Measurements from ENCODE around the gene NECTIN1. TPM values are rescaled to one million over a fixed set of nuclear protein-coding genes. Genes with fewer than 3 reads are reported as not detected.

Gene NECTIN1
- total RNA-seq, 1 donor from 2014 or later: 85.3 TPM

DNA sequence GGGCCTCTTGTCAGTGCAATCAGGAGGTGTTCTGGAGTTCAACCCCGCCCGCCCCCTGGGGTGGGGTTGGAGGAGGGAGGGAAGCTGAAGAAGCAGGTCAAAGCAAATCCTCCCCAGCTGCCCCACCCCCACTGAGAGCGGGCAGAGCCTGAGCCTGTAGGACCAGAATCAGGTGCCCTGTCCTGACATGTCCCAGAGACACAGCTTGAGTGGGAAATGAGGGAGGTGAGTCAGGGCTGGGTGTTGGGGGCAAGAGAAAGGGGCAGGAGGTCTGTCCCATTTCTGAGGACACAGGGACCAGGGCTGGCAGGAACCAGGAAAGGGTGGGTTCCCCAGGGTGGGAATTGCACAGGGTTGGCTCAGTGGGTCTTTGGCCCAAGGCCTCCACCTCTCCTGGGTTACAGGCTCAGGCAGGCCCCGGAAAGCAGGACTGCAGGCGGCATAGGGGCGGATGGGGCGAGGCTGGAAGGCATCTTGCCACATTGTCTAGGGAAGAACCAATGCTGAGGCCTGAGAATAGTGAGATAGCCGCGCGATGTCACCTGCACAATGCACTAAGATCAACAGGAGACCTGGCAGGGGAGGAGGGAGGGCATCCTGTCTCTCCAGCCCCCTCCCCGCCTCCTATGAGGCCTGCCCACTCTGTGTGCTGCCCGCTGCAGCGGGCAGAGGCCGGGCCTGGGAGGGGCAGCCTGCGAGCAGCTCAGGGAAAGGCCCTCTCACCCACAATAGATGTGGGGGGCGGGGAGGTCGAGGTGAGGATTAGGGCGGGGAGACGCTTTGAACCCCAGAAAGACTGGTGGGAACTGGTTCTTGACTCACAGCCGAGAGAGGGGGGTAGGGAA lies 32.4 kb downstream of the NECTIN1 start:
- Histone ChIP-seq H3K4me3 (ENCODE audit: low read depth, low read length) (no peak overlapping the region), H3K36me3 (ENCODE audit: control insufficient read depth, insufficient read depth, low read length) (peaks cover 10% of the 10 kb centered on the region), H3K27me3 (ENCODE audit: control insufficient read depth, insufficient read depth, low read length) (no peaks in the 10 kb centered on the region)
- DNase-seq (ENCODE audit: low read depth): peak; percentile 99
- TF ChIP-seq, protein P1, sequence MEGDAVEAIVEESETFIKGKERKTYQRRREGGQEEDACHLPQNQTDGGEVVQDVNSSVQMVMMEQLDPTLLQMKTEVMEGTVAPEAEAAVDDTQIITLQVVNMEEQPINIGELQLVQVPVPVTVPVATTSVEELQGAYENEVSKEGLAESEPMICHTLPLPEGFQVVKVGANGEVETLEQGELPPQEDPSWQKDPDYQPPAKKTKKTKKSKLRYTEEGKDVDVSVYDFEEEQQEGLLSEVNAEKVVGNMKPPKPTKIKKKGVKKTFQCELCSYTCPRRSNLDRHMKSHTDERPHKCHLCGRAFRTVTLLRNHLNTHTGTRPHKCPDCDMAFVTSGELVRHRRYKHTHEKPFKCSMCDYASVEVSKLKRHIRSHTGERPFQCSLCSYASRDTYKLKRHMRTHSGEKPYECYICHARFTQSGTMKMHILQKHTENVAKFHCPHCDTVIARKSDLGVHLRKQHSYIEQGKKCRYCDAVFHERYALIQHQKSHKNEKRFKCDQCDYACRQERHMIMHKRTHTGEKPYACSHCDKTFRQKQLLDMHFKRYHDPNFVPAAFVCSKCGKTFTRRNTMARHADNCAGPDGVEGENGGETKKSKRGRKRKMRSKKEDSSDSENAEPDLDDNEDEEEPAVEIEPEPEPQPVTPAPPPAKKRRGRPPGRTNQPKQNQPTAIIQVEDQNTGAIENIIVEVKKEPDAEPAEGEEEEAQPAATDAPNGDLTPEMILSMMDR (IDR thresholded peaks at IDR 0.05; ENCODE audit: insufficient read depth, low read length, severe bottlenecking): no peak
- peak; percentile 64 for FAIRE-seq

DNA sequence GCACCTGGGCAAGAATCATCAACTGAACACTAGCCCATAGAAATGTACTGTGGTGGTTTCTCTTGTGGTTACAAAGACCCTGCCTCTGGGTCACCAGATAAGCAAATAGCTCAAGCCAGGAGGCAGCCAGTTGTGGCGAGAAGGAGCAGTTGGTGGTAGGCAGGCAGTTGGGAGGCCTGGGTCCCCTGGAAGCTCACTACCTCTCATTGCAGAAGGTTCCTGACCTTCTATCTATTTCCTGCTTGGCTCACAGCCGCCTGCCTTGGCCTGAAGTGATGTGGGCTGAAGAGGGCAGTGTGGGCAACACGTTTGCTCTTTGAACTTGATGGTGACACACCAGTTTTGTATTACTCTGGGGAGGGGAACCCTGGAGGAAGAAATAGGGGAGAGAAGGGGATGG lies 34.7 kb downstream of the NECTIN1 start:
- TF ChIP-seq, protein P1 (IDR thresholded peaks at IDR 0.05; ENCODE audit: insufficient read depth, low read length, severe bottlenecking): no peak
- FAIRE-seq: no peak
- DNase-seq (ENCODE audit: low read depth): peak; percentile 58

DNA sequence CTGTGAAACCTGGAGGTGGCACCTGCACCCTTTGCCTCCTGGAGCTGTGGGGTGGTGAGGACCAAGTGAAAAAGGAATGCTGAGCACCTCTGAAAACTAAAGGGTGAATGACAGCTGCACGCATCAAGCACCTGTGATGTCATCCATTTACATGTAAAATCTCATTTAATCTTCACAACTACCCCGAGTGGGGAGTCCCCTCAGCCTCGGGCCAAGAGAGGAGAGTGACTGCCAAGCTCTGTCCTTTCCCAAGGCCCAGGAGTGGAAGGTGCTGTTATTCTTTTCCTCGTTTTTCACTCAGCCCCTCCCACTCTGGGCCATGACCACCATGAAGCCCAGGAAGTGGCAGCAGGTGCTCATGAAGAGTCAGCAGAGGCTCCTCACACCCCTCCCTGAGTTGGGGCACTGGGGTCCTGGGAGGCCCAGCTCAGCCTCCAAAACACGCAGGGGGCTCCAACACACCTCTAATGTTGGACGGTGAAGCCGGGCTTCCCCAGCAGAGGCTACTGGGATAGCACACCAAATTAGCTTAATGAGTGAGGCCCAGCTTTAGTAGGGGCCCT lies 35.7 kb downstream of the NECTIN1 start:
- Histone ChIP-seq H3K27me3 (ENCODE audit: control insufficient read depth, insufficient read depth, low read length) (no peaks in the 10 kb centered on the region), H3K4me3 (ENCODE audit: low read depth, low read length) (no peak overlapping the region), H3K36me3 (ENCODE audit: control insufficient read depth, insufficient read depth, low read length) (peaks cover 9% of the 10 kb centered on the region)
- TF ChIP-seq, protein P1 (IDR thresholded peaks at IDR 0.05; ENCODE audit: insufficient read depth, low read length, severe bottlenecking): no peak
- DNase-seq (ENCODE audit: low read depth): peak; percentile 66
- FAIRE-seq: no peak

More for the DNA sequence above, 34.7 kb downstream of the NECTIN1 start:
- Histone ChIP-seq H3K4me3 (ENCODE audit: low read depth, low read length) (no peak overlapping the region), H3K27me3 (ENCODE audit: control insufficient read depth, insufficient read depth, low read length) (no peaks in the 10 kb centered on the region), H3K36me3 (ENCODE audit: control insufficient read depth, insufficient read depth, low read length) (peaks cover 6% of the 10 kb centered on the region)

DNA sequence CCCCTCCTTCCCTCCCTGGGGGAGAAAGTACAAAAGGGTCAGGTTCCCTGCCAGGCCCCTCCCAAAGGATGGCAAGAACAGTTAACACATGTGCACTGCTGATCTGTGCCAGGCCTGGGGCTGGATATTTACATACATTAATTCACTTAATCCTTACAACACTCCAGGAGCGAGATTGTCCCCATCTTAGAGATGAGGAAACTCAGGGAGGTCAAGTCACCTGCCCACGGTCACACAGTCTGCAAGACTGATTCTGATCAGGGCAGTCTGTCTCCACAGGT lies 36.5 kb downstream of the NECTIN1 start:
- TF ChIP-seq, protein P1 (IDR thresholded peaks at IDR 0.05; ENCODE audit: insufficient read depth, low read length, severe bottlenecking): no peak
- peak; percentile 71 for DNase-seq (ENCODE audit: low read depth)
- no peak overlapping the region for H3K4me3 ChIP-seq (ENCODE audit: low read depth, low read length)
- peaks cover 8% of the 10 kb centered on the region for H3K36me3 ChIP-seq (ENCODE audit: control insufficient read depth, insufficient read depth, low read length)
- no peaks in the 10 kb centered on the region for H3K27me3 ChIP-seq (ENCODE audit: control insufficient read depth, insufficient read depth, low read length)
- FAIRE-seq: no peak

DNA sequence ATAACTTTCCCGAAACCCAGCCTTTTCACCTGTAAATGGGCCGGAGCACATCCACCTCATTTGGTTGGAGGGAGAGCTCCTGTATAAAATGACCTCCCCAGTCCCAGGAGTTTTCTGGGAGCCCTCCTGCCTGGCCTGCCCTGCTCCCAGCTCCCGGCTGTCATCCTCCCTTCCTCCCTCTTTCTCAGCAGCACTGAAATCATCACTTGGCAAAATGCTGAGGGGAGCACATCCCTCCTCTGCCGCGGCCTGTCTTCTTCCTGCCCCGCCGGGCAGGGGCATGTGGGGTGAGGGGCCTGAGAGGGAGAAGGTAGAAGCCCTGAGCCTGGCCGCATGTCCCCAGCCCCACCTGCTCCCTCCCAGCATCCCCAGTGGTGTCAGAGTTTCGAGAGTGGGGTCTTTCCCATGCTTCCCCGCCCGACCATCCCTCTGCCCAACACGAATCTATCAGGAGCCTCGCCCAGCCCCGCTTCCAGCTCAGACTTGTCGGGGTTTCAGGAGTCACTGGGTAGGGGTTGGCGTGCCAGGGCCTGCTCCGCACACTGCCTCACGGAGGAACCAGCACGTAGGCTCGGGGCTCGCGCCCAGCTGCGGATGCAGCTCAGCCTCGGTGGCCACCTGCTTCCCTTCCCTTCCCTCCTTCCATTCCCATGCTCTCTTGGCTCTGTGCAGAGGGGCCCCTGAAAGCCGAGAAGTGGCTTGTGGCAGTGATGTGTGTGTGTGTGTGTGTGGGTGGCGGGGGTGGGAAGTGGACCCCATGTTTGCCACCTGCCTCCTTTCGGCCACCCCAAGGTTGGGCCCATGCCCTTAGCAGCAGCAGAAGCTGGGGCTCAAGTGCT lies 37.1 kb downstream of the NECTIN1 start:
- DNase-seq (ENCODE audit: low read depth): peak; percentile 98
- no peaks in the 10 kb centered on the region for H3K27me3 ChIP-seq (ENCODE audit: control insufficient read depth, insufficient read depth, low read length)
- H3K36me3 ChIP-seq (ENCODE audit: control insufficient read depth, insufficient read depth, low read length): peaks cover 8% of the 10 kb centered on the region
- FAIRE-seq: peak; percentile 90
- TF ChIP-seq, protein P1 (IDR thresholded peaks at IDR 0.05; ENCODE audit: insufficient read depth, low read length, severe bottlenecking): no peak
- no peak overlapping the region for H3K4me3 ChIP-seq (ENCODE audit: low read depth, low read length)
